ENCODE data around the gene MFAP4.

Gene MFAP4, protein sequence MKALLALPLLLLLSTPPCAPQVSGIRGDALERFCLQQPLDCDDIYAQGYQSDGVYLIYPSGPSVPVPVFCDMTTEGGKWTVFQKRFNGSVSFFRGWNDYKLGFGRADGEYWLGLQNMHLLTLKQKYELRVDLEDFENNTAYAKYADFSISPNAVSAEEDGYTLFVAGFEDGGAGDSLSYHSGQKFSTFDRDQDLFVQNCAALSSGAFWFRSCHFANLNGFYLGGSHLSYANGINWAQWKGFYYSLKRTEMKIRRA

DNA sequence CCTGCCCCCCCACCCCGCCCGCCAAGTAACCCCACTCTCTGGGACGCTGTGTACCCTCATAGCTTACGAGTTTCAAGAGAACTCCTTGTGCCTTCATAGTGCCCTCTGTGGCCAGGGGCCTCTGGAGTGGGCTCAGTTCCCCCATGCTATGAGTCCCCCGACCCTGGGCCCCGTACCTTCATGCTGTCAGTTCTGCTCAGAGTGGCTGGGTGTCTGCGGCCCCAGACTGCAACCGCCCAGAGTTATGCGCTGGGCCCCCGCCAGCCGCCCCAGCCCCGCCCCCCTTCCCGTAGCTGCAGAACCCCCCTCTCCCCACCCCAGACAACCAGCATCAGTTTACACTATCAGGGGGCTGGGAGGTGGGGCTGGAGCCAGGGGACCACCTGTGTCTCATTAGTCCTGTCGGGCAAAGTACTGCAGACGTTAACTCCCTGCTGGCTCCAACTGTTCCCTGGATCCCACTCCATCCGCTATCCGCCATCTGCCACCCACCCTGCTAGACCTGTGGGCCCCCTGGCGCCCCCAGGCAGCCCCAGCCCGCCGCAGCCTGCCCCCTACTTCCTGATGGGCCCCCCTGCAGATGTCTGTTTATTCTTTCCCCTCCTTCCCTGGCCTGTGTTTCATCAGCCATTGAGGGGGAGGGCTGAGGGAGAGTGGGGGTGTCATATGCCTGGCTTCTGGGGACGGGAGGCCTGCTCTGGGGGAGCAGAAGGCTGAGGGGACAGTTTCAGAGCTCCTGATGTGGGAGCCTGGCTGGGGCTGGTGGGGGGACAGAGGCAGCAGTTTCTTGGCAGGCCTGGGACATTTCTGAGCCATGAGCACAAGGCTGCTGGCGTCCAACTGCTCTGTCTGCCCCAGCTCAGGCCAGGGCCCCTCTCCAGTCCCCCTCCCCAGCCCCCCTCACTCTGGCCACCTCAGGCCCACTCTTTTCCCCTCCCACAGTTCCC is at the start of gene MFAP4:
Gene MFAP4 (minus strand): TSS at position 217 of the 947 bp plus-strand sequence. CDS start 35 bp downstream, at position 182.
- FAIRE-seq (no peak), DNase-seq (ENCODE audit: low spot score) (no peak)

- DNase-seq (ENCODE audit: low spot score): no peak
- FAIRE-seq: no peak
Observed at GRCh38 chr17:19433727-19434340, 46.8 kb upstream of the MFAP4 start.

DNA sequence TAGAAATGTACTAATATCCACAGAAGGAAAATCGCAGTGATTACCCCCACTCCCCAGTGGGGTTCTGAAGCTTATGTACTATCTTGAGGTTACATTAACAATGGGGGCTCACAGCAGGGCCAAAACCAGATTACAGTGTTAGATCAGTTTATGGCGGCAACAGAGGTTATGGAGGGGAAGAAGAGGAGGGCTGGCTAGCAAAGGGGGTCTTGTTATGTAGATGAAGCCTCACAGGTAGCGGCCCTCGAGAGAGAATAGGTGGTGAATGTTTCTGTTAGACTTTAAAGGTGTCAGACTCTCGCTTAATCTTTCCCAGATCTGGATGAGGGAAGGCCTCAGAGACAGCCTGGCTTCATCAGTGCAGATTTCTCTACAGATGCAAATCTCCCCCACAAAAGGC is 46.3 kb upstream of the MFAP4 start:
- DNase-seq (ENCODE audit: low spot score) (no peak), FAIRE-seq (no peak)

GRCh38 chr17:19431691-19432090 is 44.7 kb upstream of the MFAP4 start:
- FAIRE-seq (no peak), DNase-seq (ENCODE audit: low spot score) (no peak)

GRCh38 chr17:19426631-19427030 is 39.6 kb upstream of the MFAP4 start:
- no peak for DNase-seq (ENCODE audit: low spot score)
- no peak for FAIRE-seq

GRCh38 chr17:19424934-19425868 is 38.2 kb upstream of the MFAP4 start:
- FAIRE-seq: no peak
- no peak for DNase-seq (ENCODE audit: low spot score)

DNA sequence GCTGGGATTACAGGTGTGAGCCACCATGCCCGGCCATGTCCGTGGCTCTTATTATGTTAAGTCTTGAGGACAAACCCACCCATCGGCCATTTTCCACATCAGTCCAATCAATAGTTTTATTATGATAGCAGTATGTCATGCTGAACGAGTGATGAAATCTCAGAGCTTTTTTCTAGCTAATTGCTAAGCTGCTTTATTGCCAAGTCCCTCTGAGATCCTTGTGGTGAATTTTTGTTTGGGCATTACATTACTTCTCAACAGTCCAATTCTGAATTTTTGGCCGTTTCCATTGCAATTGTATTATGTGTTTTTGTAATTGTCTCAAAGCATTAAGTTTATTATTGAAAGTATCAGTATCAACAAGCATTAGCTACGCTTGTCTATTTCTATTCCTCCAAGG is 34.9 kb upstream of the MFAP4 start:
- no peak for FAIRE-seq
- DNase-seq (ENCODE audit: low spot score): no peak

DNA sequence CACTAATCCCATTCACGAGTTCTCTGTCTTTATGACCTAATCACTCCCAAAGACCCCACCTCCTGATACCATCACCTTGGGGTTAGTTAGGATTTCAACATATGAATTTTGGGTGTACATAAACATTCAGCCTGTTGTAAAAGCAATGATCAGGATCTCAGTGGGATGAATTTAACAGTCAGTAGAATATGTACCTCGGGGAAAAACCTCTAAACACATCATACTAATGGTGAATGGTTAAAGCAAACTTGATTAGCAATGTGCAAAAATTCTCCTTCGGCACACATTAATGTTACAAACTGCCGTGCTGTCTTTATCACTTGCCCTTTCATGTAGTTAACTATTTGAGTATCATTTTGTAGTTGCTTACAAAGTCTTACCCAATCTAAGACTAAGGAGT is 34.2 kb upstream of the MFAP4 start:
- FAIRE-seq: no peak

GRCh38 chr17:19418251-19418992 is 31.4 kb upstream of the MFAP4 start:
- DNase-seq (ENCODE audit: low spot score) (no peak), FAIRE-seq (no peak)

More for the DNA sequence above, 34.2 kb upstream of the MFAP4 start:
- DNase-seq (ENCODE audit: low spot score): no peak

DNA sequence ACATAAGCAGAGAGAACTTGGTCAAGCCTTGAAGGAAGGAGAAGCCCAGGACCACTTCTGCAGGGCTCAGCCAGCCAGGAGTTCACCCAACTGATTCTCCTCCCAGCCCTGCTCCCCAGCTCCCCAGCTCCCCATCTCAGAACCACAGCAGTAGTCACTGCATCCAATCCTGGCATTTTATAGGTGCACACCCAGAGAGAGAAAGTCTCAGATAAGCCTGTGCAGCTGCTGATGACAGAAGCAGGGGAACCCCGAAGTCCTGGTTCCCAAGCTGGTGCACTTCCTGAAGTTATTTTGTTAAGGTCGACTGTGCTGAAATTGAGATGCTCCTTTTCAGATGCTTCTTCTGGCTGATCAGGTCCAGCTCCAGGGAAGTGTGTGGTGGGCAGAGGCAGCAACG is 30.6 kb upstream of the MFAP4 start:
- no peak for FAIRE-seq
- DNase-seq (ENCODE audit: low spot score): no peak

DNA sequence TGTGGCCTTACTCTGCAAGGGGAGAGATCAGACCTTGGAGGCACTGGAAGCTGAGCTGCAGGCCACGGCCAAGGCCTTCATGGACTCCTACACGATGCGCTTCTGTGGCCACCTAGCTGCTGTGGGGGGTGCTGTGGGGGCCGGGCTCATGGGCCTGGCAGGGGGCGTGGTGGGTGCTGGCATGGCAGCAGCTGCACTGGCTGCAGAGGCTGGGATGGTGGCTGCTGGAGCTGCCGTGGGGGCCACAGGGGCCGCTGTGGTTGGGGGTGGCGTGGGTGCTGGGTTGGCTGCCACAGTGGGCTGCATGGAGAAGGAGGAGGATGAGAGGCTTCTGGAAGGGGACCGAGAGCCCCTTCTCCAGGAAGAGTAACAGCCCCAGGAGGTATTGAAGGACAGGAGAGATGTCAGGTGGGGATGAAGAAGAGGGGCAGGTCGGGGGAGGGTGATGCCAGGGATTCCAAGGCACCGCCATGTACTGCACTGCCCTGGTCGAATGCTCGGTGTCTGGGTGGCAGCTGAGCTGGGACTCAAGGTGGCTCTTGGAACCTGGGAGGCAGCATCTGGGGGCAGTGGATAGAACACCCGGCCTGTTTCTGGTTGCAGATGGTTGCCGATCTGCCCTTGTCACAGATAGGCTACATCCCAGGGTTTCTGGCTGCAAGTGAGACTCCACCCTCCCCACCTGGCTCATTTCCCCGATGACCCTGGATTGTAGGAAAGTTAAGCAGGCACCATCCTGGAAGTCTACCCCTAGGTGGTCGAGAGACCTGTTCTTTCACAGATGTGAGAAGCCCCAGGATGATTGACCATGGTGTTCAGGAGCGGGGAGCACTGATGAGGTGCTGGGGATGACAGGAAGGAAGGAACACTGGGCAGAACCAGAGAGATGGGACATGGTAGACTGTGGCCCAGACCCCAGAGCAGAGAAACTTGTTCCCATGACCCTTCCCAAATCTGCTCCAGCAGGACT is 29.1 kb upstream of the MFAP4 start:
- FAIRE-seq: no peak

DNA sequence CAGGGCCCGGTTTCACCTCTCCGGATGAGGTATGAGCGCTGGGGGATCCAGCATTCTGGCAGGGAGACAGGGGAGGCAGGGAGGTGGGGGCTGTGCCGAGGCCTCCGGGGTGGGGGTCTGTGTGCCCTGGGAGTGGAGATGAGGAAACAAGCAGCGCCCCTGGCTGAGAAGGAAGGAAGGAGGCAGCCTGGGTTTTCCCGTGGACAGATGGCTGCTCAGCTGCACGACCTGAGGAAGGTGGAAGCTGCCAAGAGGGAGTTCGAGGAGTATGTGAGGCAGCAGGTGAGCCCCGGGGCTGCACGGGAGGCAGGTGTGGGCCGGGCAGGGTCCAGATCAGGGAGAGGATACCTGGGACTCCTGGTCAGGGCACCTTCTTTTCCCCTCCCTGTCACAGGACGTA is 28.3 kb upstream of the MFAP4 start:
- FAIRE-seq (no peak), DNase-seq (ENCODE audit: low spot score) (no peak)

More for the DNA sequence above, 29.1 kb upstream of the MFAP4 start:
- DNase-seq (ENCODE audit: low spot score): no peak

DNA sequence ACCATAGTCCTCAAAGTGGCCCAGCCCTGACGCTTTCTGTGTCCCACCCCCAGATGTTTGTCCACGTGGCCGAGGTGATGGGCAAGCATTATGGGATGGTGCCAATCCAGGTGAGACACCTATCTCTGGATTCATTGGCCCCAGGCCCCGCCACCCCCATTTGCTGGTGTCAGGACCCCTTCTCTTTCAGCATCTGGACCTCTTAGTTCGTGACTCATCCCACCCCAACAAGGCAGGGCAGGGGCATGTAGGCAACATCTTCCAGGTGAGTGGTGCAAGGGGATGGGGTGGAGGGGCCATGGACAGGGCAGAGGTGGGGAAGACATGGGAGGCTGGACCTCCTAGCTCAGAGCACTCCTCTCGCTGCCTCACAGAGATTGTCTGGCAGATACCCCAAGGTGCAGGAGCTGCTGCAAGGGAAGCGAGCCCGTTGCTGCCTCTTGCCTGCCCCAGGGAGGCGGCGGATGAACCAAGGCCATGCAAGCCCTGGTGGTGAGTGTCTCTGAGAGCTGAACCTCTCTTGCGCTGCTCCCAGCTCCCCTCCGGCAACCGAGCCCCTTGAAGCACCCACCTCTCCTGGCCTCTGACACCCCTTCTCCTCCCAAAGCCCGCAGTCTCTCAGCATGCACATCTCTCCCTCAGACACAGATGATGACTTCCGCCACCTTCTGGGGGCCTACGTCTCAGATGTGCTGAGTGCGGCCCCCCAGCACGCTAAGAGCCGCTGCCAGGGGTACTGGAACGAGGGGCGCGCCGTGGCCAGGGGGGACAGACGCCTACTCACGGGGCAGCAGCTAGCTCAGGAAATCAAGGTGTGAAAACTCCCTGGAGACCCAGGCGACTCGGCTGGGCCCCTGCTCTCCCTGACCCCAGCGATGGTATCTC is 27.6 kb upstream of the MFAP4 start:
- no peak for DNase-seq (ENCODE audit: low spot score)

DNA sequence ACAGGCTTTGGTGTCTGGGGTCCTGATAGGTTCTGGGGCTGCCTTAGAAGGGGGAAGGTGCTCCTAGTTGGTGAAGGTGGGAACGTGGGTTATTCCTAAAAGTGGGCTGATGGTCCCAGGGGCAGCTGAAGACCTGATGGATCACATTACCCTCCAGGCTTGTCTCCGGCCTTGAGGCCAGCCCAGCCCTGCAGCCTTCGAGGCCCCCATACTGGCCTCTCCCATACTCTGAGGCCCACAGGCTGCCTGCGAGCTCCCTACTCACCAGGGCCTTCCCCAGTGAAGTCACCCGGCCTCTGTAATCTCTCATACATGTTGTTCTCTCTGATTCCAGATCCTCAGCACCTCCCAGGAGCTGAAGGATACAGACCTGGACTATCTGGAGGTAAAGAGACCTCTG is 26.8 kb upstream of the MFAP4 start:
- no peak for DNase-seq (ENCODE audit: low spot score)

More for the DNA sequence above, 27.6 kb upstream of the MFAP4 start:
- FAIRE-seq: no peak

DNA sequence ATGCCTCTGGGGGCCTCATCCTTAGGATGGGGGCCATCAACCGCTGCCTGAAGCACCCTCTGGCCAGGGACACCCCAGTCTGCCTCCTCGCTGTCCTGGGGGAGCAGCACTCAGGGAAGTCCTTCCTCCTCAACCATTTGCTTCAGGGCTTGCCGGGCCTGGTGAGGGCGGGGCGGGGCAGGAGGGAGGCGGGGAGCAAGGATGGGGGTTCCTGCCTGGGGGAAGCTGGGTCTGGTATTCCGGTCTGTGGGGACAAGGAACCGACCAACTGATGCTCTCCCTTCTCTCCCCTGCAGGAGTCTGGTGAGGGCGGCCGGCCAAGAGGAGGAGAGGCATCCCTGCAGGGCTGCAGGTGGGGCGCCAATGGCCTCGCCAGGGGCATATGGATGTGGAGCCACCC is 26.0 kb upstream of the MFAP4 start:
- DNase-seq (ENCODE audit: low spot score) (no peak), FAIRE-seq (no peak)

More for the DNA sequence above, 26.8 kb upstream of the MFAP4 start:
- no peak for FAIRE-seq

DNA sequence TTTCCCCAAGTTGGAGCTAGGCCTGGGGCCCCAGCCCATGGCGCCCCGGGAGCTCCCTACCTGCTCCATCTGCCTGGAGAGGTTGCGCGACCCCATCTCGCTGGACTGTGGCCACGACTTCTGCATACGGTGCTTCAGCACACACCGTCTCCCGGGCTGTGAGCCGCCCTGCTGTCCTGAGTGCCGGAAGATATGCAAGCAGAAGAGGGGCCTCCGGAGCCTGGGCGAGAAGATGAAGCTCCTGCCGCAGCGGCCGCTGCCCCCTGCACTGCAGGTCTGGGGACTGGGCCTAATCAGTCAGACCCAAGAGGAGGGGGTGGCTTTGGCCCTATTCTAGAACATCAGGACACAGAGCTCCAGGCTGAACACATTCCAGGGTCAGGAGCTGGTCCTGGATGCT is 25.5 kb upstream of the MFAP4 start:
- DNase-seq (ENCODE audit: low spot score) (no peak), FAIRE-seq (no peak)

- FAIRE-seq (no peak), DNase-seq (ENCODE audit: low spot score) (no peak)
Observed at GRCh38 chr17:19411631-19412030, 24.6 kb upstream of the MFAP4 start.
